Measurements from ENCODE around the gene ZBTB33.

ZBTB33 gene

GRCh38 chrX:120301497-120301896 is 50.9 kb downstream of the ZBTB33 start:
- H4K8ac ChIP-seq (ENCODE audit: low read depth, low read length), result no peak overlapping the region
- H2BK15ac ChIP-seq (ENCODE audit: low read length), result no peak overlapping the region
- H2BK5ac ChIP-seq (ENCODE audit: low read length), result no peak overlapping the region
- no peak overlapping the region for H3K4me3 ChIP-seq (ENCODE audit: low read length in 2 of 2)
- H2AFZ ChIP-seq (ENCODE audit: low read length), result no peak overlapping the region
- no peak overlapping the region for H2AK5ac ChIP-seq (ENCODE audit: low read depth, low read length)
- no peaks in the 10 kb centered on the region for H3K4me1 ChIP-seq (ENCODE audit: control insufficient read depth in 2 of 2, insufficient read depth in 1 of 2, low read depth in 1 of 2, low read length in 2 of 2)
- H3K27me3 ChIP-seq (ENCODE audit: control insufficient read depth in 3 of 3, insufficient read depth in 3 of 3, low read depth in 1 of 3, low read length in 3 of 3), result peaks cover 0 to 34% (median 0%) of the 10 kb centered on the region in 3 experiments
- no peak overlapping the region for H4K91ac ChIP-seq (ENCODE audit: low read depth, low read length, poor library complexity)
- H3K18ac ChIP-seq (ENCODE audit: low read length), result no peak overlapping the region
- no peak overlapping the region for H3K9ac ChIP-seq (ENCODE audit: low read depth, low read length, poor library complexity)
- H3K36me3 ChIP-seq (replicated peaks in 1 of 2; ENCODE audit: control insufficient read depth in 2 of 2, insufficient read depth in 2 of 2, low read length in 2 of 2), result no peaks in the 10 kb centered on the region
- H3K79me1 ChIP-seq (ENCODE audit: low read depth, low read length), result no peaks in the 10 kb centered on the region
- no peak overlapping the region for H2BK12ac ChIP-seq (ENCODE audit: low read length)
- H3K9me3 ChIP-seq (replicated peaks in 1 of 2; ENCODE audit: control insufficient read depth in 2 of 2, insufficient read depth in 1 of 2, low read depth in 1 of 2, low read length in 2 of 2), result no peaks in the 10 kb centered on the region
- H3K4ac ChIP-seq (ENCODE audit: low read length), result no peak overlapping the region
- WGBS, 2 donors (ENCODE audit: extremely low coverage in 2 of 2, insufficient read length in 2 of 2, insufficient replicate concordance in 1 of 2), result no CpG with 5 or more reads among the region's 2 CpGs
- no peak overlapping the region for H3K27ac ChIP-seq (replicated peaks; ENCODE audit: low read length)
- H3K4me2 ChIP-seq (ENCODE audit: insufficient read depth, low read length, poor library complexity, severe bottlenecking), result no peak overlapping the region
- no peak overlapping the region for H3K14ac ChIP-seq (ENCODE audit: low read length)
- H3K23ac ChIP-seq (ENCODE audit: low read depth, low read length, poor library complexity), result no peak overlapping the region
- no peak overlapping the region for H2BK120ac ChIP-seq (ENCODE audit: low read depth, low read length)
- no peak for DNase-seq (ENCODE audit: low spot score)

GRCh38 chrX:120301960-120302359 is 51.3 kb downstream of the ZBTB33 start:
- no peak overlapping the region for H3K4me3 ChIP-seq (ENCODE audit: low read length in 2 of 2)
- no peak overlapping the region for H3K4ac ChIP-seq (ENCODE audit: low read length)
- H3K14ac ChIP-seq (ENCODE audit: low read length), result no peak overlapping the region
- no peak overlapping the region for H2BK15ac ChIP-seq (ENCODE audit: low read length)
- no CpG with 5 or more reads among the region's 4 CpGs for WGBS, 2 donors (ENCODE audit: extremely low coverage in 2 of 2, insufficient read length in 2 of 2, insufficient replicate concordance in 1 of 2)
- no peak overlapping the region for H2AK5ac ChIP-seq (ENCODE audit: low read depth, low read length)
- H2BK12ac ChIP-seq (ENCODE audit: low read length), result no peak overlapping the region
- H4K91ac ChIP-seq (ENCODE audit: low read depth, low read length, poor library complexity), result no peak overlapping the region
- no peak overlapping the region for H3K27ac ChIP-seq (replicated peaks; ENCODE audit: low read length)
- H2BK5ac ChIP-seq (ENCODE audit: low read length), result no peak overlapping the region
- H2AFZ ChIP-seq (ENCODE audit: low read length), result no peak overlapping the region
- no peak for DNase-seq (ENCODE audit: low spot score)
- H2BK120ac ChIP-seq (ENCODE audit: low read depth, low read length), result no peak overlapping the region
- no peak overlapping the region for H3K4me2 ChIP-seq (ENCODE audit: insufficient read depth, low read length, poor library complexity, severe bottlenecking)
- no peaks in the 10 kb centered on the region for H3K79me1 ChIP-seq (ENCODE audit: low read depth, low read length)
- no peak overlapping the region for H3K9ac ChIP-seq (ENCODE audit: low read depth, low read length, poor library complexity)
- no peak overlapping the region for H3K23ac ChIP-seq (ENCODE audit: low read depth, low read length, poor library complexity)
- H4K8ac ChIP-seq (ENCODE audit: low read depth, low read length), result no peak overlapping the region
- H3K27me3 ChIP-seq (ENCODE audit: control insufficient read depth in 3 of 3, insufficient read depth in 3 of 3, low read depth in 1 of 3, low read length in 3 of 3), result peaks cover 0 to 39% (median 0%) of the 10 kb centered on the region in 3 experiments
- H3K36me3 ChIP-seq (replicated peaks in 1 of 2; ENCODE audit: control insufficient read depth in 2 of 2, insufficient read depth in 2 of 2, low read length in 2 of 2), result no peaks in the 10 kb centered on the region
- no peaks in the 10 kb centered on the region for H3K9me3 ChIP-seq (replicated peaks in 1 of 2; ENCODE audit: control insufficient read depth in 2 of 2, insufficient read depth in 1 of 2, low read depth in 1 of 2, low read length in 2 of 2)
- H3K18ac ChIP-seq (ENCODE audit: low read length), result no peak overlapping the region
- no peaks in the 10 kb centered on the region for H3K4me1 ChIP-seq (ENCODE audit: control insufficient read depth in 2 of 2, insufficient read depth in 1 of 2, low read depth in 1 of 2, low read length in 2 of 2)

GRCh38 chrX:120302434-120302833 is 51.8 kb downstream of the ZBTB33 start:
- DNase-seq (ENCODE audit: low spot score), result no peak
- no CpG with 5 or more reads among the region's 4 CpGs for WGBS, 2 donors (ENCODE audit: extremely low coverage in 2 of 2, insufficient read length in 2 of 2, insufficient replicate concordance in 1 of 2)

GRCh38 chrX:120304256-120304655 is 53.6 kb downstream of the ZBTB33 start:
- peaks cover 0 to 54% (median 9%) of the 10 kb centered on the region in 3 experiments for H3K27me3 ChIP-seq (ENCODE audit: control insufficient read depth in 3 of 3, insufficient read depth in 3 of 3, low read depth in 1 of 3, low read length in 3 of 3)
- no peak for DNase-seq (ENCODE audit: low spot score)
- H3K4me3 ChIP-seq (ENCODE audit: low read length in 2 of 2), result no peak overlapping the region
- no peak overlapping the region for H3K9ac ChIP-seq (ENCODE audit: low read depth, low read length, poor library complexity)
- H3K14ac ChIP-seq (ENCODE audit: low read length), result no peak overlapping the region
- H3K9me3 ChIP-seq (replicated peaks in 1 of 2; ENCODE audit: control insufficient read depth in 2 of 2, insufficient read depth in 1 of 2, low read depth in 1 of 2, low read length in 2 of 2), result no peaks in the 10 kb centered on the region
- no peak overlapping the region for H2AFZ ChIP-seq (ENCODE audit: low read length)
- H3K4ac ChIP-seq (ENCODE audit: low read length), result no peak overlapping the region
- H2BK12ac ChIP-seq (ENCODE audit: low read length), result no peak overlapping the region
- no peak overlapping the region for H2BK5ac ChIP-seq (ENCODE audit: low read length)
- H3K36me3 ChIP-seq (replicated peaks in 1 of 2; ENCODE audit: control insufficient read depth in 2 of 2, insufficient read depth in 2 of 2, low read length in 2 of 2), result no peaks in the 10 kb centered on the region
- H2BK15ac ChIP-seq (ENCODE audit: low read length), result no peak overlapping the region
- H3K4me2 ChIP-seq (ENCODE audit: insufficient read depth, low read length, poor library complexity, severe bottlenecking), result no peak overlapping the region
- H2AK5ac ChIP-seq (ENCODE audit: low read depth, low read length), result no peak overlapping the region
- no peaks in the 10 kb centered on the region for H3K79me1 ChIP-seq (ENCODE audit: low read depth, low read length)
- no peak overlapping the region for H4K91ac ChIP-seq (ENCODE audit: low read depth, low read length, poor library complexity)
- no peak overlapping the region for H2BK120ac ChIP-seq (ENCODE audit: low read depth, low read length)
- no peak overlapping the region for H4K8ac ChIP-seq (ENCODE audit: low read depth, low read length)
- no peak overlapping the region for H3K23ac ChIP-seq (ENCODE audit: low read depth, low read length, poor library complexity)
- no peak overlapping the region for H3K27ac ChIP-seq (replicated peaks; ENCODE audit: low read length)
- H3K18ac ChIP-seq (ENCODE audit: low read length), result no peak overlapping the region
- WGBS, 2 donors (ENCODE audit: extremely low coverage in 2 of 2, insufficient read length in 2 of 2, insufficient replicate concordance in 1 of 2), result no CpG with 5 or more reads among the region's 8 CpGs
- H3K4me1 ChIP-seq (ENCODE audit: control insufficient read depth in 2 of 2, insufficient read depth in 1 of 2, low read depth in 1 of 2, low read length in 2 of 2), result peaks cover 0 to 2% of the 10 kb centered on the region in 2 donors

More at GRCh38 chrX:120302434-120302833, 51.8 kb downstream of the ZBTB33 start:
- Histone ChIP-seq H3K4me2 (ENCODE audit: insufficient read depth, low read length, poor library complexity, severe bottlenecking) (no peak overlapping the region), H3K9me3 (replicated peaks in 1 of 2; ENCODE audit: control insufficient read depth in 2 of 2, insufficient read depth in 1 of 2, low read depth in 1 of 2, low read length in 2 of 2) (no peaks in the 10 kb centered on the region), H2AFZ (ENCODE audit: low read length) (no peak overlapping the region), H3K4me1 (ENCODE audit: control insufficient read depth in 2 of 2, insufficient read depth in 1 of 2, low read depth in 1 of 2, low read length in 2 of 2) (no peaks in the 10 kb centered on the region), H2BK12ac (ENCODE audit: low read length) (no peak overlapping the region), H3K36me3 (replicated peaks in 1 of 2; ENCODE audit: control insufficient read depth in 2 of 2, insufficient read depth in 2 of 2, low read length in 2 of 2) (no peaks in the 10 kb centered on the region), H2BK15ac (ENCODE audit: low read length) (no peak overlapping the region), H3K14ac (ENCODE audit: low read length) (no peak overlapping the region), H2BK120ac (ENCODE audit: low read depth, low read length) (no peak overlapping the region), H2AK5ac (ENCODE audit: low read depth, low read length) (no peak overlapping the region), H3K9ac (ENCODE audit: low read depth, low read length, poor library complexity) (no peak overlapping the region), H4K8ac (ENCODE audit: low read depth, low read length) (no peak overlapping the region), H3K18ac (ENCODE audit: low read length) (no peak overlapping the region), H3K27me3 (ENCODE audit: control insufficient read depth in 3 of 3, insufficient read depth in 3 of 3, low read depth in 1 of 3, low read length in 3 of 3) (peaks cover 0 to 43% (median 0%) of the 10 kb centered on the region in 3 experiments), H3K4ac (ENCODE audit: low read length) (no peak overlapping the region), H2BK5ac (ENCODE audit: low read length) (no peak overlapping the region), H3K79me1 (ENCODE audit: low read depth, low read length) (no peaks in the 10 kb centered on the region), H3K23ac (ENCODE audit: low read depth, low read length, poor library complexity) (no peak overlapping the region), H4K91ac (ENCODE audit: low read depth, low read length, poor library complexity) (no peak overlapping the region), H3K4me3 (ENCODE audit: low read length in 2 of 2) (no peak overlapping the region), H3K27ac (replicated peaks; ENCODE audit: low read length) (no peak overlapping the region)
